Activated CD4-positive, alpha-beta T cell treated with anti-CD3 and anti-CD28 coated beads for 1 hour (primary cell): ENCODE measurements around the gene PAX9.

Experiments
- DNase-seq: peaks from one replicate; pipeline ENCODE4 v3.0.0-alpha.2; 2020

PAX9 gene

DNA sequence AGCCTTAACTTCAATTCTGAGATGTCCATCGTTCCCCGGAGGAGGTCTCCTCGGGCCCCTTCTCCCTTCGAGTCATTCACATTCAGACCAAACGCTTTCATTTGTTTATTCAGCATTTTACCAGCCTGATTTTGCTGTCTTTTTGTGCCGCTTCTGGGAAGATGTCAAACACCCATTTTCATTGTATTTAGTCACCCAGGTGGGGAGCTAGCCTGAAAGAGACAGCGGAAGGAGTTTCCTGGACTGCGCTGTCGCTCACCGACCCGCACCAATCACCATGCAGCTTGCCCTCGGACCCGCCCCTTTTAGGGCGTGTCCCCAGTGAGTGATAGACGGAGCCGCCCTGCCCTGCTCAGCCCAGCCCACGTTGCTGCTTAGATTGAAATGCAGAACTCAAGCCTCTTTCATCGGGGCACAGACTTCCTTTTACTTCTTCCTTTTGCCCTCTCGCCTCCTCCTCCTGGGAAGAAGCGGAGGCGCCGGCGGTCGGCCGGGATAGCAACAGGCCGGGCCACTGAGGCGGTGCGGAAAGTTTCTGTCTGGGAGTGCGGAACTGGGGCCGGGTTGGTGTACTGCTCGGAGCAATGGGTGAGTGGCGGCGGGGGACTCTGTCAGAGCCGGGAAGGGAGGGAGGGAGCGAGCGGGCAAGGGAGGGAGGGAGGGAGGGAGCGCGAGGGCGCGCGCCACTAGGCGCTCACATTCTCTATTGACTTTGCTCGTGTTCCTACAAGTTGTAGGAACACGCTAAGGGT is at the start of gene PAX9:
Gene PAX9, plus strand, starts transcription at position 355 of the 752 bp plus-strand sequence. Its CDS starts 230 bp downstream, at position 585.
- DNase-seq = no peak

DNA sequence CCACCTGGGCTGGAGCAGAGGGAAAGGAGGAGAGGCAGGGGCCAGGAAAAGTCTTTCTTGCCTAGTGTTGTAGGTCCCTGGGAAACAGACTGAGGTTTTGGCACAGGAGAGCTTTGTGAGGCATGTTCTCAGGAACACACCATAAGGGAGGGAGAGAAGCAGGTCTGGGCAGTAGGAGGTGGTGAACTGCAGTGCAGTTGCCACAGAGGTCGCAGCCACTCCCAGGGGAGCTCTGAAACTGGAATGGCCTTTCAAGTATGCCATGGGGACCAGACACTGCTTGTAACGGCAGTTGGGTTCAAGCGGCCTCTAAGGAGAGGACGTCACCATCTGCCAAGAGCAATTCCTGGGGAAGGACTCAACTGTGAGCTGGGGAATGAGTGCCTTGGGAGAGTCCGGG is 43.8 kb upstream of the PAX9 start:
- no peak for DNase-seq

DNA sequence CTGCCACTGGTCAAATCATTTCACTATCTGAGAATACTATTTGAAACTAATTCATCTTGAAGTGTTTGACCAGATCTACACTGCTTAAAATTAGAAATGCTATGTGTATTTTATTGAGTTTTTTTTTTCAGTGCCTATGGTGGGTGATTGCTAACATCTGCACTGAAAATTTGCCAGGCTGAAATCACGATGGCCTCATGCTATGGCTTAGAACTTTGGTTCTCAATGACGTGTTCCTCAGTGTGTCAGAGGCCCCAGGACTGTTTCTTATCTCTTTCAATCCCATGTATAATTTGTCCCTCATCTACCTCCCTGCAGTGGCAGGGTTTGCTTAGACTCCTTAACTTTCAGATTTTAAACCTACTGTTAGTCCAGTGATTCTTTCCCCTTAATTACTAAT is 43.0 kb upstream of the PAX9 start:
- no peak for DNase-seq

DNA sequence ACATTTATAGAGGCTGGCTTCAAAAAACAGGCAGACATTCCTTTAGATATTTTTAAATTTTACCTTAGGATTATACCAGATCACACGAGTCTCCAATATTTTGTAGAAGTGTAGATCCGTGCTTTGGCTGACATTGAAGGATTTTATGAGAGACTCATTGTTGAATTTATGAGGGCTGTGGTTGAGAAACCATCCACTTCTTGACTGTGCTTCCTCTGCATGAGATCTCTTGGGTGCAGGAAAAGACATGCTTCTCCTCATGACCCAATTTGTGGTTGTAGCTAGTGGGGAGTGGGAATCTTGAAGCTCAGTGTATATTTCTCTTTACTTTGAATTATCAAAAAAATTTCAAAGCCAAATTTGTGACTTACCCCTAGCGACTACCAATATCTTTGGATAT is 42.5 kb upstream of the PAX9 start:
- no peak for DNase-seq

DNA sequence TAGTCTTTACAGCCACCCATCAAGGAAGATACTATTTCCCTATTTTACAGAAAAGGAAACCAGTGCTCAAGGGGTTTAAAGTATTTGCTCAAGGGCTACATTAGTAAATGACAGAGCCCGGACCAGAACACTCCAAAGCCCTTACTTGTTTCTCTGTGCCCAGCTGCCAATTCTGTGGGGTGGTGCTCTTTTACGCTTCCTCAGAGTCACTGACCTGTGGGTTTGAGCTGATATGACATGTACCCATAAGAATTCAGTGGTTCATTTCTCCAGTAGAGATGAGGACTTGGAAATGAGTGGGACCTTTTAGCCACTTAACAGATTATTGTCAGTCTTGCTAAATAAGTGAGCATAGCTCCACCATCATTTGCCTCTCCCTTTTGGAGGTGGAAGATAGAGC is 41.8 kb upstream of the PAX9 start:
- no peak for DNase-seq

DNA sequence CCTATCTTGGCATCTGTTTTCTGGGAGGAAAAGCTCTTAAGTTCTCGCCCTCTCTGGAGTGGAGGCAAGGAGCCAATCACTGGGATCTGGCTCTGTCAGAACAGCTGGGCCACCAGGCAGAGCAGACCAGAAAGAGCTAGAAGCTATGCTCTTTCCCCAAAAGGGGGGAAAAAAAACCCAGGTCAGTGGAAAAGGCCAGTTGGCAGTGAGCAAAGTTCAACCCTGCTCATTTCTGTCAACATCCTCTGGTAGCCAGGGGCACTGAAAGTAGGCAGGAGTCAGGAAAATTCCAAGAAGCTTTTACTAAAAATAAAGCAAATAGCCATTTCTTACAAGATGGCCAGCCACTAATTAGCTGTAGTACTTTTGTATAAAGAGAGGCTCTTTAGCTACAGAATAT is 36.6 kb upstream of the PAX9 start:
- DNase-seq = no peak

DNA sequence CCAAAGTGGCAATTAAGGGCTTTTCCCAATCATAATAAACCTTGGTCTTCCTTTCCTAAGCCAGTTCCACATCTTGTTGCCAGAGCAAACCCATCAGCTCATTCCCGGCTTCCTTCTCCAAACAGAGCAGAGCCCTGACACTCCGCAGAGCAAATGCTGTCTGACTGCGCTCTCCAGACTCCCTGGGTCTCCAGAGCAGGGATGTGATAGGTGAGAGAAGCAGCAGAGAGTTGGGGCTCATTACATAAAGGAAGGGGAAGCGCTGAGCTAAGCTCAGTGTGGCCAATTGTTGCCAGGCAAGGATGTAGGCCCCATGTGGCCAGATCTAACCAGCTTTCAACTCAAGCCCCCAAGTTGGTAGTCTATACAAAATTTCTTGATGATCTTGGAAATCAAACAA is 36.2 kb upstream of the PAX9 start:
- DNase-seq = no peak

DNA sequence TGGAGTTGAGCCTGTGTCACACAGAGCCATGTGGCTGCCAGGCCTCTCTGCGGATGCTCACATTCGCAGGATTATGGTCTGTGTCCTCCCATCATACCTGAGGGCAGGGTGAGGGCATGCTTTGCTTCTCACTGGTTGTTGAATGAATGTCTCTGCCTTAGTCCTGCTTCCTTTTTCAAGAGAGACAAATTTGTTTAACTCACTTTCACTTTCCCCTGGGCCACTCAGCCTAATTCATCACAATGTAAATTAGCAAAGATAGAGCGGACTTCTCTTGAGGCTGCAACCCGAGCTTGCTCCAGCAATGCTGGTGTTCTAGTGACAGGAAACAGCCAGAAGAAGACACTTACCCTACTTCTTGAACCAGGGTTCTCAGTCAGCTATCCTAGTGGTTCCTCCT is 35.5 kb upstream of the PAX9 start:
- no peak for DNase-seq

DNA sequence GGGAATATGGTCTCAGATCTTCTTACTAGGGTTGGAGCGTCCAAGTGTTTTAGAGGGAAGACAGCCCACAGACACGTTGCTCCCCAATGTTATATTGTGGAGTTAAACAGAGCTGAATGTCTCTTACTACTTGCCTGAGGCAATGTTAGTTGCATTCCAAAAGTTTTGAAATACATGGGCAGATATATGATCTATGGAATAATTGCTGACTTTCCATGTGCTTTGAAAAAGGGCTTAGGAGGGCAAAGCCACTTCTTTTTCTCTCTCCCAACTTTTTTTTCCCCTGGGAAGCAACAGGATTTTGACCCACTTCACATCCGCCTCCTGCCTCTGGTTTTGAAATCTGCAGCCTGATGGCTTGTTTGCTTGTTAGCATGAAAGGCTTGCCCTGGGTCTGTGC is 33.7 kb upstream of the PAX9 start:
- no peak for DNase-seq

DNA sequence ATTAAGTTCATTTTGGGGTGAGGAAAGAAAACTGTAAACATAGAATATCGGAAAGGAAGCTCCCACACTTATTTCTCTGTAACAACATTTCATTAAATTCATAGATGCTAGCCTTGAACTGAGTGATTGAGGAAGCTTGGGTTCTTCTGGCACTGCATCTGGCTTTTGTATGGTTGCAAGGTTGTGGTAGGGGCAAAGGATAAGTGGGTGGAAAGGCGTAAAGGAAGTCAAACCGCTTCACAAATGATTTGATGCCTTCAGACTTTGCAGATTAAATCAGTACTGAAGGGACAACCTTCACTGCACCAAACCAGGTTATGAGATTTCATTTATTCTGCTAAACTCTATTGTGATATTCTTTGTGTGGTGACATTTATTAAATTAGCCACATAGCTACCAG is 28.1 kb upstream of the PAX9 start:
- no peak for DNase-seq

DNA sequence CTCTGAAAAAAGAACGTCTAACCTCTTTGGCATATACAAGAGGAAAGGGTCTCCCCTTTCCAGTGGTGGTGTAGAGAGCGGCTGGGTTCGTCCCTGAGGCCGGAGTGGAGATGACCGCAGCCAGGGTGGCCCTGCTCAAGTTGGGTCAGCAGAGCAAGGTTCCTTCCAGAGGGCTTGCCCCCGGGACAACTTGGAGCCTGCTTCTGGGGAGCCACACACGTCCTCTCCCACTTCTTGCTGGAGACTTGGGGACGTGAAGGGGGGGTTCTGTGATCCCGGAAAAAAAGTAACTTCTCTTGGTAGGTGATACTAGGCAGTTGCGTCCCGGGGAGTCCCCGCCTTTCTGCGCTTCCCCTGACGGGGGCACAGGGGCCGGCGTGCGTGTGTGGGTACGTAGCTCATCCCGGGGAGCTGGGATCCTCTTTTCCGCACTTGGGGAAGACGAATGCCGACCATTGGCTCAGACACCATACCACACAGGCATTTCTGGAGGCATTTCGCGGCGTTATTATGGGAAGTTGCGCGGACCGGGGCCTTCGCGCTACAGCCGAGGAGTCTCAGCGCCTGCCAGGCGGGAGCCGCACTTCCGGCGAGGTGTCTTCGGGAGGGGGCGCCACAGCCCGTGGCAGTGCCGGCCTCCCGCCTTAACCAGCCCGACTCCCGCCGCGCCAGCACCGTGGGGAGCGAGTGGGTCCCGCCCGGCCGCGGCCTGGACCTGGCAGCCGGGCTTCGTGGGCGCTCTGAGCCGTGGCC is 14.8 kb upstream of the PAX9 start:
- DNase-seq = no peak

DNA sequence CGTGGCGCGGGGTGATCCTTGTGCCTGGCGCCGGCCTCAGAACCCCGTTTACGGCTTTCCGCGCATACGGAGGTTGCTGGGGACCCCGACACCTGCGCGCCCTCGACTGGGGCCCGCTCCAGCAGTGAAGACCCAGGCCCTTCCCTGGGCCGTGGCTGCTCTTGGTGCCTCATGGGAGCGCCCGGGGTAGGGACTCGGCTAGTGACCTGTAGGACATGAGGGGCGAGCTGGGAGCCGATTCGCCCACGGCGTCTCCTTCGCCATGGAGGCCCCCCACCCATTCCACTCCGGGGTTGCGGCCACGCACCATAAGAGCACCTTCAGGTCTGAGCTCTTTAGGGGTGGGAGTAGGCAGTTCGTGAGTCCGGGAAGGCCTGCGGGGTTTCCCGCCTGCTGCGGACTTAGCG is 14.2 kb upstream of the PAX9 start:
- DNase-seq = no peak

DNA sequence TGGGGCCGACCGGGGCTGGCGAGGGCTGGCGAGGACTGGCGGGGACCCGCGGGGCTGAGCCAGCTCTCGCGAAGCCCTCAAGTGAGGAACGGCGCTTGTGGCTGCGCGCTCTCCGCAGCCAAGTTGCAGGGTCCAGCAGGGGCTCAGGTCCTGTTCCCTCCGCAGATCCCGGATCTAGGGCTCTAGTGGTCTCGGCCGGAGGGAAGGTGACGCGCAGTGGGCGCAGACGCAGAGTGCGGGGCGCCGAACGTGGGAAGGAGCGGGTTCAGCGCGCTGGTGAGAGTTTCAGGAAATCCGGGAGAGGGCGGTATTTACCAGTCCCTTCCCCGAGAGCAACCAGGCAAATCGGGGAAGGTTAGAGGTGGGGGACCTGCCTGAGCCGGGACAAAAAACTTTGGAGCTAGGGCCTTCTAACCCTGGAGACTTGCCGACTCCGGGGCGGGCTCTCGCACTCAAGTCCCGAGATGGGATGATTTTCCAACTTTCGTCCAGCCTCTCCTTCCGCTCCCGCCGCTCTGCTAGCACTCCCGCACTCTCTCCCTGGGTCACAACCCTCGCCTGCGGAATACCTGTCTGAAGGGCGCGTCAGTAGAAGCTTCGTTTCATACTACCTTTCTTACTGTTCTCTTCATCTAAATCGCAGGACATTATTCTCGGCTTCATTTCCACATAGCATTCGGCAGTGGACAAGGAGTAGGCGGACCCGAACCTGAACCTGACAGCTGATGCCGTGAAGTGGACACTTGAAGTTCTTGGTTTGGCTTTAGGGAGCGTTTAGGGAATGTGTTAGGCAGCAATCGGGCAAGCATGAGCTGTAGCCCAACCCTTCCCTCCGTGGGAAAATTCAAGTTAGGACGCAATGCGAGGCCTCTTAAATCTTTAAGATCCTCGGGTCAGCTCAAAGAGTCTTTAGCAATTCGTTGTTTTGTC is 13.6 kb upstream of the PAX9 start:
- DNase-seq = no peak

DNA sequence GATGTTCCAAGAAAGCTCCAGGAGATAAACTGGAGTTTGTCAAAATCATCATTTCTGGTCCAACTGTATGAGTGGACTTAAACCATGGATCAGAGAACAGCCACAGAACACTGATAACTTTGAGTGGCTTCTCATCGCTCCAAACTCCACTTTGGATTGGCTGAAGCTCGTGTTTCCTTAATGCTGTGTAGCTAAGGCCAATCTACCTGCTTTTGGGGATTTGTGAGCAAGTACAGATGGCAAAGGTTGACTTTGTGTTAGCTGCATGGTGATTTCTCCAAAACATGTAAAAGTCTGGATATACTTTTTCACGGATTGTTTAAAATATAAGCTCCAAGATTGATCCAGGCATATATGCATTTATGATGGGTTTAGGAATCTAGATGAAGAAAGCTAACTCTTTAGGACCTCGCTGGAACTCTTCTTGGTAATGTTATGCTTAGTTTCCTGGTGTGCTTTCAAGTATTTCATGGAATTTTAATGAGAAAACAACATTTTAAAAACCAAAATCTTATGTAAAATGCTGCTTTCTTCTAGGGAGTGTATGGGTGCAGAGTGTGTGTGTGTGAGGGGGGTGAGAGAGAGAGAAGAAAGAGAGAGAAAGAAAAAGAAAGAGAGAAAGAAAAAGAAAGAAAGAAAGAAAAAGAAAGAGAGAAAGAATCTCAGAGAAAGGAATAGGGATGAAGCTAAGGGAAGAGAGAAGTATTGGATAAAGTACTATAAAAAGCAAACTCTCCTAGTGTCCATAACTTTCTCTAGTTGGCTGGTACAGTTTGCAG is 11.6 kb upstream of the PAX9 start:
- DNase-seq = no peak

DNA sequence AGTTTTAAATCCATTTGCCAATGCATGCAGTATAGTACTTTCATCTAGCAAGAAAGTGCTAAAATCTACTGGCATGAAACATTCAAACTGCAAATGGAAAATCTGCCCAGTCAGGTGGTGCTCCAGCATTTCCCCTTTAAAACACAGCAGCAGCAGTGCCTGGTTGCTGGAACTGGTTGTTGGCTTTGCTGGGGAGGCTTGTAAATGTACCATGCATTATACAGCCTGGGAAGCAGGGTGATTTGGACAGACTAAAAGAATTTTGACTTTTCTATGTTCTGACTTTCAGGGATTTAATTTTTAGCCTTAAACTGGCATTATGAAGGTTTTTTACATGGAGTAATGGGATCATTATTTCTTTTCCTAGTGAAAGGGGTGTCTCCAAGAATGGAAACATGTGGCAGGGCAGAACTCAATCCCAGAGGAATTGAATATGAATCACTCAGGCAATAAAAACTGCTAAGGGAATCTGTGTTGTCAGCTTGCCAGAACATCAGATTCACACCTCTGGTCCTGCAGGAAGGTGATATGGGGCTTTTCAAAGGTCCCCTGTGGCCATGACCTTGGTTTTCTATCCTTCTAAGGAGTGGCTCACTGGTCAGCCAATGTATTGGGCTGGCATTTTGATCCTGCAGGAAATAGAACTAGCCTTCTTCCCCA is 9.0 kb upstream of the PAX9 start:
- no peak for DNase-seq

DNA sequence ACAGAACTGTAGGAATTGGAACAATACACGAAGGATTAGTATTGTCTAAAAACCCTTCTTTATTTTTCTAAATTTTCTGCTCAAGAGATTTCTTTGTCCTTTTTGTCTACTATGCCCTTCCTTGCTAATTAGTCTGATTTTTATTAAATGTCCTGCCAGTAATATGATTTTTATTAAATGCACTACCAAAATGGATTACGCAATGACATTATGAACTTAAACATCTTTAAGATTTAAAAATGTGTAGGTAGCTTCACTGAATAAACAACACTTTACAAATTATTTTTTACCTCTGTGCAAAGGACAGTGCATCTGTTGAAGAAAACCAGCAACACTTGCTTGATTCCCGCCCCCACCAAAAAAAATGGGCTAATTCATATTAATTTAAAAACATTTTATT is 8.2 kb upstream of the PAX9 start:
- no peak for DNase-seq

DNA sequence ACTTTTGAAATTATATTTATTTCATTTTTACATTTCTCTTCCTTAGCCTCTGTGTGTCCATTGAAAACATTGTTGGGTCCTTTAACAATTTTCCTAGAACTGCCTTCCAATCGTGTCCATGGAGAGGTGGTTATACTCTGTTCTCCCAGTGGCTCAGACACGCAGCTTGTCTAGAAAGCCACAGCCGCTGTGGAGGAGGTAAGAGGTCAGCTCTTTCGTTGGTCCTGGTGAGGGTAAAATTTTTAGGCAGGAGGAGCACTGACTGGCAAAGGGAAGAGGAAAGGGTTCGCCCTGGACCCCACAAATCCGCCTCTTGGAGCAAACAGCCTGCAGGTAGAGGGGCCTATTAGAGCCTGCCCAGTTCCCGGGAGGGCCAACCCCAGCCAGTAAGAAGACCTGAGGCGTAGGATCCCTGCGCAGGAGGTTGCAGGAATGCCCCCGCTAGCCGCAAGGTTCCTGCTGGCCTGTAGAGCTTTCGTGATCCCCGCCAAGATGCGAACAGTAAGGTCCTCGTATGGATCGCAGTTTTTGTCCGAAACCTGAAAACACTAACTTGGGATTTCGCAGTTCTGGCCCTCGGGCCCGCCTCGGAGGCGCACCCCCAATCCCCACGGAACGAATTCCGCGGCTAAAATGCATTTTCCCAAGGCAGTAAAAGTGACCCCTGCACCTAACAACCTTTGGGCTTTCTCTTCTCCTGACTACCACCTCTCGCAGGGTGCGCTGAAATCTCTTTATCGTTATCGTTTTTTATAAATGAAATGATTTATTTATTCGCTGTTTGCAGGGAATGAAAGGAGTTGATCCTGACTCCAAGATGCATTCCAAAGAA is 7.5 kb upstream of the PAX9 start:
- no peak for DNase-seq

DNA sequence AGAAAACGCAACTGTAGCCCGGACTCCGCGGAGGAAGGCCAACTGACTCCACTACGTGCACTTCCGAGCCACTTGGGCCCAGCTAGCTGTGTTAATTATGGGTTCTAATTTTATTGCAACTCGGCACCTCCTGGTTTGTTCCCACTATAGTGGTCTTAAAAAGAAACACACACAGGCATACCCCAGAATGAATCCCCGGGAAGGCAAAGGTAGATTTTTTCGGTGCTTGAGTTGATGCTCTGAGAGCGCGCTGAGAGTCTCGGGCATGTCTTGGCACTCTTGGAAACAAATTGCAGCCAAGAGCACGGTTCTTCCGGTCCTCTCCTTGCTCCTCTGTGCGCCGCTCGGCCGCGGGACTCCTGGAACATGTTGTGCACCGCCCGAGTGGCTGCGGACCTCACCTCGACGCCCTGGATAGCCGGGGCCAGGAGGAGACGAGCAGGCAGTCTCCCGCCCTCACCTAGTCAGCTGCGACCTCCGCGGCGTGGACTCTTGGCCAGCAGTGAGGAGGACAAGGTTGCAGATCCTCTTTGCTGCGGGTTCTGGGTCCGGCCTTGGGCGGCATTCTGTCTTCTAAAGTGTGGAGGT is 6.8 kb upstream of the PAX9 start:
- no peak for DNase-seq

DNA sequence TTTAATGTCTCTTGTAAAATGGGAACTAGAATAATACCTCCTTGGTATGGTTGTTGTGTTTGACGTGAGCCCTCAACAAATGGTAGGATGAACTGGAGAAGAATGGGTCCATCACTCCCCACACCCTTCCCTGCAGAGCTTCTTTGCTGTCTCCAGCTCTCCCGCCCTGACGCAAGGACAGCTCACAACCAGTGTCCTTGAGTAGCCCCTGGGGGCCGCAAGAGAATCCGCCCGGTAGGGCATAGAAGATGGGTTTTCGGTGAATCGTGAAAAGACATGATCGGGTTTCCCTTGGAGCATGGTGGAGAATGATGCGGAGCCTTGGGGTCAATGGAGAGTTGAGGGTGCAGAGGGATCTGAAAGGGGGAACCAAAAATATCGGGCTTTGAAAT is 6.1 kb upstream of the PAX9 start:
- no peak for DNase-seq

DNA sequence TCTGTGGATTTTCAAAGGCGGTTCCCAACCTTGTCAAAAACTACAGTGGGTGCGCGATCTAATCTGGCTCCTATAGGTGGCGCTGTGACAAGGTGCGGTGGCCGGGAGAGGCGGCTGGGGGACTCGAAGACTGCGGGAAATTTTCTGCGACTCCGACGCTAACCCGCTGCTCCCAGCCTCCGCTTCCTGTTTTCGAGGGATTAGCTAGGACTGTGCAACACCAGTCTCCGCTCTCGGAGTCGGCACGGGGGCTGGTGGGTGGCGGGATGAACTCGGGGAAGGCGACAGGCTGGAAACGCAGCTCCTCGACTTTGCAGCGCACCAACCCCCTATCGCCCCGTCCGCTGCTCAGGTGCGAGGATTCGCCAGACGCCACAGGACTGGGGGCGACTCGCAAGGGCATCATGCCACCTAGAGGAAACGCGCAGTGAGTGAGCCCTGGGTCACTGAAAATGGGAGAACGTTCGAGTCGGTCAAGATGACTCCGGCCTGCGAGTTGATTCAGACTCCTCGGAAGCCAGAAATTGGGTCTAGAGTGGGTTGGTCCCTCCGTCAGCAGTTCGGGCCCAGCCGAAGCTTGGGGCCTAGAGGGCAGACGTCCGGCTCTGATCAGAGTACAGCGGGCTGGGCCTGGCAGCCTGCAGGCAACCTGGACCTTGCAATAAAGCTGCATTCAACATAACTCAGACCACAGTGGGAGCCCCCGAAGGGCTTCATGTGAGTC is 5.5 kb upstream of the PAX9 start:
- DNase-seq = no peak
